ENCODE data around the gene CNTNAP5.

DNA sequence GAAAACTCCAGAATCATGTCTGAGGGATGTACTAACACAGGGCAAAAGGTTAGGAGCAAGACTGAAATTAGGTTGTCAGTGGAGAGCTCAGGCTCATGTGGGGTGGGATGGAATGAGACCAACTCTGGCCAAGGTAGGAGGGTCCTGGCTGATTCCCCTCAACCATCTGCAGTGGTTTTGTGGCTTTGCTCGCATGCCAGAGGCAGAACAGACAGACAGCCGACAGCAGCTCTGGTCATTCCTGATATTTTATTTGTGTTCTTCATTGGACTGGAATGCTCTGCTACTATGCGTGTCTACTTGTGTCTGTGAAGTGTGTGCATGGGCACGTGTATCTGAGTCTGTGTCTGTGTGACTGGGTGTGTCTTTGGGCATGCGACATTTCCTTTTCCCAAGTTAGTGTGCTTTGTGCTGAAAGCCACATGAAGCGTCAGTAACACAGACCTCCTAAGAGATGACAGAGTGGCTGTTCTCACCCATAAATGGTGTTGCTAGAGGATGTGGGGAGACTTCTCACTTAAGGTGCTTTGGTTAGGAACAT is 239.5 kb downstream of the CNTNAP5 start:
- TF ChIP-seq, protein P1, sequence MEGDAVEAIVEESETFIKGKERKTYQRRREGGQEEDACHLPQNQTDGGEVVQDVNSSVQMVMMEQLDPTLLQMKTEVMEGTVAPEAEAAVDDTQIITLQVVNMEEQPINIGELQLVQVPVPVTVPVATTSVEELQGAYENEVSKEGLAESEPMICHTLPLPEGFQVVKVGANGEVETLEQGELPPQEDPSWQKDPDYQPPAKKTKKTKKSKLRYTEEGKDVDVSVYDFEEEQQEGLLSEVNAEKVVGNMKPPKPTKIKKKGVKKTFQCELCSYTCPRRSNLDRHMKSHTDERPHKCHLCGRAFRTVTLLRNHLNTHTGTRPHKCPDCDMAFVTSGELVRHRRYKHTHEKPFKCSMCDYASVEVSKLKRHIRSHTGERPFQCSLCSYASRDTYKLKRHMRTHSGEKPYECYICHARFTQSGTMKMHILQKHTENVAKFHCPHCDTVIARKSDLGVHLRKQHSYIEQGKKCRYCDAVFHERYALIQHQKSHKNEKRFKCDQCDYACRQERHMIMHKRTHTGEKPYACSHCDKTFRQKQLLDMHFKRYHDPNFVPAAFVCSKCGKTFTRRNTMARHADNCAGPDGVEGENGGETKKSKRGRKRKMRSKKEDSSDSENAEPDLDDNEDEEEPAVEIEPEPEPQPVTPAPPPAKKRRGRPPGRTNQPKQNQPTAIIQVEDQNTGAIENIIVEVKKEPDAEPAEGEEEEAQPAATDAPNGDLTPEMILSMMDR (IDR thresholded peaks at IDR 0.05), result no peak
- TF ChIP-seq POLR2AphosphoS5 (IDR thresholded peaks at IDR 0.05) (no peak), POLR2A (IDR thresholded peaks at IDR 0.05) (no peak)
